Measurements from ENCODE around the gene TMEM108. TPM values are rescaled to one million over a fixed set of nuclear protein-coding genes. Genes with fewer than 3 reads are reported as not detected.

TMEM108 gene
- total and polyA plus RNA-seq, 2 of the 4 experiments (the other 2 are of a cell fraction) = 0.18 to 2.2 TPM

DNA sequence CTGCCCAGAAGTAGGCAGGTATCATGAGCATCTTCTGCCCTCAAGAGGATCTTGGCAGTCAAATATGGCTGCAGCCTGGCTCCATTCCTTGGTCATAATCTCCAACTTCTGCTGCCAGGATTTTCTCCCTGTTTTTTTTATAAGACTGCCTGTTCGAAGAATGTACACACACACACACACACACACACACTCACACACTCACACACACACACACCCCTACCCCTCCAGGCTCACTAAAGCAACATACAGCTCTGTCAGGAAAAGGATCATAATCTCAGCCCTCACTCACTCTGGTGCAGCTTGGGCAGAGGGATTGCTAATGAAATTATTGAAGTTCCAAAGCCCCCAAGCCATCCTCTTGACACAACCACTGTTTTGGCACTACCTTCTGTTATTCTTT lies 232.4 kb downstream of the TMEM108 start:
- no peak overlapping the region for H3K56ac ChIP-seq (ENCODE audit: extremely low read depth, insufficient read depth, low read length)
- 40% methylated on average over 1 of the region's 1 CpG; no CpG with 5 or more reads in 1 of the 2 experiments for WGBS, 2 experiments (ENCODE audit: extremely low coverage in 2 of 2, insufficient read length in 1 of 2)
- H3K9me3 ChIP-seq (ENCODE audit: control insufficient read depth, insufficient read depth, low read length) = no peaks in the 10 kb centered on the region
- H4K91ac ChIP-seq (ENCODE audit: insufficient read depth, low read depth, low read length) = no peak overlapping the region
- no peak overlapping the region for H3K4me3 ChIP-seq (ENCODE audit: insufficient read depth, low read depth, low read length)
- H4K20me1 ChIP-seq (ENCODE audit: insufficient read depth, low read length) = no peaks in the 10 kb centered on the region
- ATAC-seq (ENCODE audit: low read depth) (no peak), DNase-seq (no peak)
- no peak overlapping the region for H3K9ac ChIP-seq (ENCODE audit: low read depth, low read length)
- H3K18ac ChIP-seq (ENCODE audit: low read depth, low read length) = no peak overlapping the region
- no peaks in the 10 kb centered on the region for H3K79me1 ChIP-seq (ENCODE audit: low read depth in 1 of 2, low read length in 2 of 2)
- H2BK5ac ChIP-seq (ENCODE audit: low read depth, low read length, poor library complexity, severe bottlenecking) = no peak overlapping the region
- no peak overlapping the region for H3K23ac ChIP-seq (ENCODE audit: low read depth, low read length)
- peaks cover 5% of the 10 kb centered on the region for H3K4me1 ChIP-seq (ENCODE audit: control insufficient read depth, insufficient read depth, low read length)
- no peak overlapping the region for H2BK15ac ChIP-seq (ENCODE audit: low read depth, low read length)
- H3K4ac ChIP-seq (ENCODE audit: low read depth, low read length) = no peak overlapping the region
- H2AK5ac ChIP-seq (ENCODE audit: low read depth, low read length) = no peak overlapping the region
- dilution Hi-C loops (cut with HindIII; ENCODE audit: low sequenced_read_pairs, unreplicated experiment) (no loop called here), in situ Hi-C loops (cut with MboI; ENCODE audit: low sequenced_read_pairs) (no loop called here), intact Hi-C loops (cut with micrococcal nuclease) (no loop called here)
- ChIA-PET POLR2A (ENCODE audit: unreplicated experiment) (no interaction called here), CTCF (no interaction called here)
- H2AK9ac ChIP-seq (replicated peaks; ENCODE audit: low read depth, low read length, poor library complexity) = no peak overlapping the region
- 0 out of 2 replicates have a peak overlapping the region, but pooled peaks have one; percentile 54 for H3K14ac ChIP-seq (replicated peaks; ENCODE audit: low read depth, low read length)
- no peaks in the 10 kb centered on the region; the same call in 1 of the 2 replicates for H3K27me3 ChIP-seq (ENCODE audit: control insufficient read depth, insufficient read depth, low read length)
- H2BK20ac ChIP-seq (ENCODE audit: low read depth, low read length) = no peak overlapping the region
- H4K5ac ChIP-seq (ENCODE audit: low read depth, low read length) = no peak overlapping the region; the same call in 1 of the 2 replicates
- H2AFZ ChIP-seq (replicated peaks; ENCODE audit: low read length, poor library complexity) = no peak overlapping the region
- H3K27ac ChIP-seq (ENCODE audit: insufficient read depth, low read length) = no peak overlapping the region
- H3K9me1 ChIP-seq (ENCODE audit: insufficient read depth, low read length) = no peaks in the 10 kb centered on the region
- no peak overlapping the region for H2BK120ac ChIP-seq (ENCODE audit: low read depth, low read length)
- no peaks in the 10 kb centered on the region for H3K36me3 ChIP-seq (ENCODE audit: control insufficient read depth, insufficient read depth, low read length)
- no peak overlapping the region for H4K8ac ChIP-seq (ENCODE audit: low read depth in 2 of 2, low read length in 2 of 2)
- TF ChIP-seq RCOR1 (IDR thresholded peaks at IDR 0.05; ENCODE audit: insufficient replicate concordance, low read length) (no peak), MAFK (IDR thresholded peaks at IDR 0.05; ENCODE audit: low read depth, low read length) (no peak), MAZ (IDR thresholded peaks at IDR 0.05; ENCODE audit: borderline replicate concordance, low read depth, low read length) (no peak), FOS (IDR thresholded peaks at IDR 0.05; ENCODE audit: low read depth, low read length) (no peak), BHLHE40 (IDR thresholded peaks at IDR 0.05; ENCODE audit: low read depth, low read length) (no peak), CEBPB (IDR thresholded peaks at IDR 0.05; ENCODE audit: low read depth, low read length) (no peak), NFE2L2 (IDR thresholded peaks at IDR 0.05; ENCODE audit: low read depth, low read length) (no peak), RAD21 (IDR thresholded peaks at IDR 0.05; ENCODE audit: low read length) (no peak), CHD1 (IDR thresholded peaks at IDR 0.05; ENCODE audit: low read depth, low read length) (no peak), POLR2A (IDR thresholded peaks at IDR 0.05; ENCODE audit: low read depth, low read length) (no peak), RFX5 (IDR thresholded peaks at IDR 0.05; ENCODE audit: low read depth, low read length) (no peak), MXI1 (IDR thresholded peaks at IDR 0.05; ENCODE audit: borderline replicate concordance, low read depth, low read length) (no peak), SMC3 (IDR thresholded peaks at IDR 0.05; ENCODE audit: low read depth, low read length) (no peak)
- TF ChIP-seq, protein P1, sequence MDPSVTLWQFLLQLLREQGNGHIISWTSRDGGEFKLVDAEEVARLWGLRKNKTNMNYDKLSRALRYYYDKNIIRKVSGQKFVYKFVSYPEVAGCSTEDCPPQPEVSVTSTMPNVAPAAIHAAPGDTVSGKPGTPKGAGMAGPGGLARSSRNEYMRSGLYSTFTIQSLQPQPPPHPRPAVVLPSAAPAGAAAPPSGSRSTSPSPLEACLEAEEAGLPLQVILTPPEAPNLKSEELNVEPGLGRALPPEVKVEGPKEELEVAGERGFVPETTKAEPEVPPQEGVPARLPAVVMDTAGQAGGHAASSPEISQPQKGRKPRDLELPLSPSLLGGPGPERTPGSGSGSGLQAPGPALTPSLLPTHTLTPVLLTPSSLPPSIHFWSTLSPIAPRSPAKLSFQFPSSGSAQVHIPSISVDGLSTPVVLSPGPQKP (IDR thresholded peaks at IDR 0.05; ENCODE audit: borderline replicate concordance, low read depth, low read length) = no peak
- TF ChIP-seq, protein P2, sequence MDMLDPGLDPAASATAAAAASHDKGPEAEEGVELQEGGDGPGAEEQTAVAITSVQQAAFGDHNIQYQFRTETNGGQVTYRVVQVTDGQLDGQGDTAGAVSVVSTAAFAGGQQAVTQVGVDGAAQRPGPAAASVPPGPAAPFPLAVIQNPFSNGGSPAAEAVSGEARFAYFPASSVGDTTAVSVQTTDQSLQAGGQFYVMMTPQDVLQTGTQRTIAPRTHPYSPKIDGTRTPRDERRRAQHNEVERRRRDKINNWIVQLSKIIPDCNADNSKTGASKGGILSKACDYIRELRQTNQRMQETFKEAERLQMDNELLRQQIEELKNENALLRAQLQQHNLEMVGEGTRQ (IDR thresholded peaks at IDR 0.05; ENCODE audit: low read depth, low read length) = no peak
- TF ChIP-seq, protein P3, sequence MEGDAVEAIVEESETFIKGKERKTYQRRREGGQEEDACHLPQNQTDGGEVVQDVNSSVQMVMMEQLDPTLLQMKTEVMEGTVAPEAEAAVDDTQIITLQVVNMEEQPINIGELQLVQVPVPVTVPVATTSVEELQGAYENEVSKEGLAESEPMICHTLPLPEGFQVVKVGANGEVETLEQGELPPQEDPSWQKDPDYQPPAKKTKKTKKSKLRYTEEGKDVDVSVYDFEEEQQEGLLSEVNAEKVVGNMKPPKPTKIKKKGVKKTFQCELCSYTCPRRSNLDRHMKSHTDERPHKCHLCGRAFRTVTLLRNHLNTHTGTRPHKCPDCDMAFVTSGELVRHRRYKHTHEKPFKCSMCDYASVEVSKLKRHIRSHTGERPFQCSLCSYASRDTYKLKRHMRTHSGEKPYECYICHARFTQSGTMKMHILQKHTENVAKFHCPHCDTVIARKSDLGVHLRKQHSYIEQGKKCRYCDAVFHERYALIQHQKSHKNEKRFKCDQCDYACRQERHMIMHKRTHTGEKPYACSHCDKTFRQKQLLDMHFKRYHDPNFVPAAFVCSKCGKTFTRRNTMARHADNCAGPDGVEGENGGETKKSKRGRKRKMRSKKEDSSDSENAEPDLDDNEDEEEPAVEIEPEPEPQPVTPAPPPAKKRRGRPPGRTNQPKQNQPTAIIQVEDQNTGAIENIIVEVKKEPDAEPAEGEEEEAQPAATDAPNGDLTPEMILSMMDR (conservative IDR thresholded peaks at IDR 0.05; ENCODE audit: low read depth, low read length) = no peak
- H3K4me2 ChIP-seq (ENCODE audit: low read depth, low read length) = no peak overlapping the region
- BruUV-seq (replicated peaks) = no TSS peak
